Measurements from ENCODE around the gene C1orf21.
"Not testable (repeated sequence)": the region's sequence is repeated elsewhere in the genome, so short reads cannot be mapped to it uniquely, and the experiment has no call there.

The C1orf21 gene

DNA sequence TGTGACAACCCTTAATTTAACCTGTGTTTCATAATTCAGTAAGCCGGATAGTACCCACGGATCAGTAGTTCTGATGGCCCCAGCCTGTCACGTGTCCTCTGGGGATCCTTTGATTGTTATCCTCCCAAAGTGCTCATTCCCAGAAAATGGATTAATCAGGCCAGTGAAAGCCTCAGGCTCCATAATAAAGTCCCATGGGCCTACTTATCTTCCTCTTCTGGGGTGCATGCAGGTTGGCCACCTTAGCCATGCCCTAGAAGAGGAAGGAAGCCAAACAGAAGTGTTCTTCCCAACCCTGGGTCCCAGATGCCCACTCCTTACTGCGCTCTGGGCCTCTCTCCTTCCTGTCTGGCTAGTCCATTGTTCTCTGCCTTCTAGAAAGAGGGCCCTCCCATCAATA is 221.8 kb downstream of the C1orf21 start:
- DNase-seq (ENCODE audit: low spot score) = no peak

DNA sequence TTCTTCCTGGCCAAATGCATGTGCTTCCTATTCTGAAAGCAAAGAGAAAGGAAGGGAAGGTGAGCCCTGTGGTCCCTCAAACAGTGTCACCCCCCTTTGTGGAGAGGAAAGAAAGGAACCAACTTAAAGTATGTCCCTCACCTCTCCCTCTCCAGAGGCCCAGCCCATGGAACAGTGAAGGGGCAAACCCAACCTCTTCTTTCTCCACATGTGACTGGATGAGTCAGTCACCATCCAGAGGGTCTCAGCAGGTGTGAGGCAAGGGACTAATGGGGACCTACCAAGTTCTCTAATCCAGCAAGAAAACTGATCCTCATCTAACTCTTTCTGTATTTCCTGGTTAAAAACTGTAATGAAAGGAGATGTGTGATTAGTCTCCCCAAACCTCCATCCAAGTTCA is 222.2 kb downstream of the C1orf21 start:
- no peak for DNase-seq (ENCODE audit: low spot score)

DNA sequence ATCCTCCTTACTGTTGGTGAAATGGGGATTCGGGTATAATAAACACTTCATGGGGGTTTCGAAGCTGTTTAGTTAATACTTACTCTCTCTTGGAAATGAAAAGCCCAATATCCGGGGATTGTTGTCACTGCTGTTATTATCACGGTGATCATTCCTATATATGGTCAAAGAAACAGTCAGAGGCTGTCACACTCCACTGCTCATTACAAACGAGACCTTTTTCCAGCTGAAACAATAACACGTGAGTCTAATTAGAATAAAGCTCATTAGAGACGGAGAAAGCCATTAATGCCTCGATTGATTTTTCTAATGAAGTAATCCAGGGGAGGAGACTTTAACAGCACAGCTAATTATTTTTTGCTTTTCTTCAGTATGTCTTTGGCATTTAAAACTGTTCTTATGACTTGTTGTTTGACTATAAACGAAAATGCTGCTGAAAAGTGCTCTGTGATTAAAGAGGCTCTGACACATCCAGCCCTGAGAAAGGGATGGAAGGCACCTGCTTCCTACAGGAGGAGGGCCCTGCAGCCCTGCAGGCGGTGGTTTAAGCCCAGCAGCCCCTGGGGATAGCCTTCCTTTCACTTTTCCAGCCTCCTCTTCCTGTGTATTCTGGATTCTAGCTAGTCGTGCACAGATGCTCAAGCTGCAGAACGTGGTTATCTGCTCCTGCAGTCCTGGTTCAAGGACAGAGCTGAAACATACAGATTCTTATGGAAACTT is 224.2 kb downstream of the C1orf21 start:
- DNase-seq (ENCODE audit: low spot score) = no peak

DNA sequence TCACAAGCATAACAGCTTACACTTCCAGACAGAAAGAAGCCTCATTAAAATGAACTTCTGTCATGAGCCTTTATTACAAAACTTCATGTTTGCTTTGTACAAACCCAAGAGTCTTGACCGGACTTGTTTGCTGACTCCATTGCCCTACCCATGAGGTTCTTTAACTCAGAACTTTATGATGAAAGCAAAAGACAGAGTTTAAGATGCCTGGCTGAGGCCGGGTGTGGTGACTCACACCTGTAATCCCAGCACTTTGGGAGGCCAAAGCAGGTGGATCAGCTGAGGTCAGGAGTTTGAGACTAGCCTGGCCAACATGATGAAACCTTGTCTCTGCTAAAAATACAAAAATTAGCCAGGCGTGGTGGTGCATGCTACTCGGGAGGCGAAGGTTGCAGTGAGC is 225.4 kb downstream of the C1orf21 start:
- DNase-seq (ENCODE audit: low spot score) = not testable (repeated sequence)

DNA sequence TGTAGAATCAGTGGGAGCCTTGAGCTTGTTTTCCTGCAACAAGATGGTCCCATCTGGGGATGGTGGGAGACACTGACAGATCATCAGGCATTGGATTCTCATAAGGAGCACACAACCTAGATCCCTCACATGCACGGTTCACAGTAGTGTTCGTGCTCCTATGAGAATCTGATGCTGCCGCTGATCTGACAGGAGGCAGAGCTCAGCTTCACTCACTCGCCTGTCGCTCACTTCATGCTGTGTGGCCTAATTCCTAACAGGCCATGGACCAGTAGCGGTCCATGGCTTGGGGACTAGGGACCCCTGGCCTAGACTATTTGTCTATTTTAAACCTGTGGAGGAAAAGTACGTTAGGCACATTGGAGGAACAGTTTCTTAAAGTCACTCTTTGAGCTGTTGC is 227.8 kb downstream of the C1orf21 start:
- DNase-seq (ENCODE audit: low spot score) = no peak

DNA sequence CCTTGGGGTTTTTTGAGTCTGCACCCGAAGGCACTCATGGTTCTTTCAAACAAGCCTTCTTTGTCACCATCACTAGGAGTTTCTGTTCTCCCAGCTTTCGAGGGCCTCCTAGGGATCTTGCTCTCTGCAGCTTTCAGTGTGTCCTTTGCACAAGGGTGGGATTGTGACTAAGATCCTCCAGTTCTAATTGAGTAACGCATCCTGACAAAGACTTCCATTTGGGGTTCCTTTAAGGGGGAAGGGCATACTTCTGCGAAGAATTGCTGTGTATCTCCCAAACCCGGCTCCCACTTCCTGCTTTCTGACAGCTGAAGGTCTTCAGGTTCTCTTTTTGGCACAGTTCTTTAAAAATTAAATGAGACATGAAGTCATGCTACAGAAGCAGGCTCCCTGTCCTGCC is 228.5 kb downstream of the C1orf21 start:
- DNase-seq (ENCODE audit: low spot score) = no peak

DNA sequence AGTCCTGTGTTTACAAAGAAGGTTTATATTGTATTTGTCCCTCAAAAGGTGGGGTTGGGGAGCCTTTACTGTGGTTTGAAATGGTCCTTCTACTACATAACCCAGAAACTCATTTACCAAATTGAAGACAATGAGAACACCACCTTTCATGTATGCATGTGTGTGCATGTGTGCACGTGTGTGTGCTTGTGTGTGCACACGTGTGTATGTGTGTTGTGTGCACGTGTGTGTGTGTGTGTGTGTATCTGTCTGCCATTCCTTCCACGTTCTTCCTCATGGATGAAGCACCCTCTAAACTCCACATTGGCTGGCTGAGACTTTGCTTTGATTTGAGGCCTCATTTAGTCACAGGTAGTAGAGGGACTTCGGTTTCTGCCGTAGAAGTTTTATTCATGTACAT is 229.7 kb downstream of the C1orf21 start:
- DNase-seq (ENCODE audit: low spot score) = no peak

DNA sequence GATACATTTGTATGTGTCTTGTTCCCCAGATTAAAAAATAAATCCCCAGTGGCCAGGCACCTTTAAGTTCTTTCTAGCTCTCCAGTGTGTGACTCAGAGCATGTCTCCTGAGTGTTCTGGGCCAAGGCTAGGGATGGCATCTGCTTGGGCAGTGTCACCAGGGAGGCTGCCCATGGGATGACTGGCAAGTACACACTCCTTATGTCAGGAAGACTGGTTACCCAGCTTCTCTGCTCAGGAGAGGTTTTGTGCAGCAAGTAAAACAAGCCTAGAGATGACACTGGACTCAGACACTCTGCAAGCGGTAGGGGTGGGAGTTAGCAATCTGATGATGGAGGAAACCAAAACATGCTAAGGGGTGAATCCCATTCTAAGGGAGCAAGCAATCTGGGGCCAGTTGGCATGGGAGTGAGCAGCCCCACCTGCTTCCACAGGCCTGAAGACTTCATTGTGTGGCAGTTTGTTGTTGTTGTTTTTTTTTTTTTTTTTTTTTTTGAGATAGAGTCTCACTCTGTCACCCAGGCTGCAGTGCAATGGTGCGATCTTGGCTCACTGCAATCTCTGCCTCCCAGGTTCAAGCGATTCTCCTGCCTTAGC is 230.7 kb downstream of the C1orf21 start:
- DNase-seq (ENCODE audit: low spot score) = no peak

DNA sequence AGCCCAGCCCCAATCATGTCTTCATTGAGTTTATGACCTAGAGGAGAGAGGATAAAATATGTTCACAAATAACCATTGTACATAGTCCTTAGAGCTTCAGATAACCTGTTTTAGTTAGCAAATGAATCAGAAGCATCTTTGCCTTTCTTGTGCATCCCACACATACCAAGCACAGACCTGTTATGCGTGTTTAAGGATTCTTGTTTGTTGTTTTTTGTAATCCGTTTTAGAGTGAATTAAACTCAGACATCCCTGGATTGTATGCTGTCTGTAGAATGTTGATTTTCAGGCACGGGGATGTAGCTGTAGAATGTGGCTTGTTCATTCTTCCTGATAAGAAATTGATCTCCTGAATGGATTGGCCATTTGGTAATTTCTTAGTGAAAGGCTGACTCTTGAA is 232.0 kb downstream of the C1orf21 start:
- no peak for DNase-seq (ENCODE audit: low spot score)

DNA sequence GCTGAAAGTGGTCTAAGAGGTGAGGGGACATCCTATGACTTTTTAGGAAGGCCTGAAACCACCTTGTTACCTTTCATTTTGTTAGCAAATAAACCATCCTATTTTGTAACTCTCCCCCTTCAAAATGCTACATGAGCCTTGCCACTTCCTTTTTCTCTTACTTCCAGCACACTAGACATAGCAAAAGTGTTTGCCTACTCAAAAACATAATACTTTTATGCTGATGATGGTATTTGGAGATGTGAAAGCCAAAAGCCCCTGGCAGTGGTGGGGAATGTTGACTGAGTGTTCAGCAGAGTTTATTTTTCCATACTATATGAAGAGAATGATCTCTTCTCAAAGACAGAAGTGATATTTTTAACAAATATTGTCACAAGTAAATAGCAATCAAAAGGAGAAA is 233.6 kb downstream of the C1orf21 start:
- DNase-seq (ENCODE audit: low spot score) = no peak

DNA sequence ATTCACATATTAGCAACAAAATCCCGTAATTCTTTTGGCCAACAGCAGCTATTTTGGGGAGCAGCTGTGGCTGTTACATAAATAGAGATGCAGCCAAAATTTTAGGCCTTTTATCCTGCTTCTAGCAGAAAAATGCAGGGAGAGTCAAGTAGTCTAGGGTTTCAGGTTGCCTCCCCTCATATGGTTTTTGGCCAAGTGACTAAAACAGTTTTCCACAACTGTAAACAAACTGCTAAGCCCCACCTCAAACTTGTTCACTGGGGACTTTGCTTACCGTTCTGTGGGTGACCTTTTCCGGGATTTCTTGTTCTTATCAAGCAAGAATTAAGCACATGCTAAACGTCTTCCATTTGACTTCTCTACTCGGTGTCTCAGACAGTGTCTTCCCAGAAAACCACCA is 234.4 kb downstream of the C1orf21 start:
- DNase-seq (ENCODE audit: low spot score) = no peak

DNA sequence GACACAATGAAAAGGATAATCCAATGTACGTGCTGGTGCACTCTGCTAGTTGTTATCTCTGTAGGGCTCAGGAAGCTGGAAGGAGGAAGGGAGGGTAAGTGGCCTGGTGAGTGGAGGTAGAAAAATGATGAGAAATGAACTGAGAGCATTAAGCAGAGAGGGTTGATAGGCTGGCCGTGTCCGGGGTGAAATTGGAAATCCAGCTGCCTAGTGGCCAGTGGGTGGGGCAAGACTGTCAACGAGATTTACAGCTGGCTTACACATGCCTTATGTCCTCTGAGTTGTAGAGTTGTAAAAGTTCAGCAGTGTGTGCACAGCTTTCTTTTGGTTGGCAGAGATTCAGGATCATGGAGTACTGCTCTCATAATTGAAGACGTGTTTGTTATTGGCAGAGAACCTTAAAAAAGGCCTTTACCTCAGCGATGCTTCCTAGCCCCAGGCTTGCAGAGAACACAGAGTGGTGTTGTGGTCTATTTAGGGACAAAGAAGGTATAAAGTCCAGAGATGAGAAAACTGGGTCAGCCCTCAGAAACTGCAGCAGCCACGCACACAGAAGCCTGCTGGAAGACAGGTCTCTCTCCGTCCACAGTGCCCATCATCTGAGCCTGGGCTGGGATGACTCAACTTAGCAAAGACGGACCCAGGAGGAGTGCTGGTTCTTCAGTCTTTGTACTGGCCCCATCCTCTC is 235.5 kb downstream of the C1orf21 start:
- no peak for DNase-seq (ENCODE audit: low spot score)

DNA sequence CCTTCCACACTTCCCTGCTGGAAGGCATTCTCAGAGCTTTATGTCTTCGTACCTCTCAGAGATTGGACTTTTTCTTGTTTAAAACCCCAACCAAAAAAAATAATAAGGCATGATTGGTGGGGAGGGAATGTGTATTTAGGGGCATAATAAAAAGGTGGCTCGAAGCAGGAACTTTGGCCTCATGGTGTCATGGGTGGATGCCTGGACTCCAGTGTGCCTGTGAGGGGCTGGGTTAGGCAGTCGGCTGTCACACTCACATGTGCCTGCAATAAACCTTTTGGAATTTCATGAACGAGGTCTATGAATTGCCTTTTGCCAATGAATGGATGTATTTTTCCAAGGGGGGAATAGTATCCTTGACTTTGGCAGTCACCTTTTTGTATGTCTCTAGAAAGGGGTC is 236.6 kb downstream of the C1orf21 start:
- no peak for DNase-seq (ENCODE audit: low spot score)

DNA sequence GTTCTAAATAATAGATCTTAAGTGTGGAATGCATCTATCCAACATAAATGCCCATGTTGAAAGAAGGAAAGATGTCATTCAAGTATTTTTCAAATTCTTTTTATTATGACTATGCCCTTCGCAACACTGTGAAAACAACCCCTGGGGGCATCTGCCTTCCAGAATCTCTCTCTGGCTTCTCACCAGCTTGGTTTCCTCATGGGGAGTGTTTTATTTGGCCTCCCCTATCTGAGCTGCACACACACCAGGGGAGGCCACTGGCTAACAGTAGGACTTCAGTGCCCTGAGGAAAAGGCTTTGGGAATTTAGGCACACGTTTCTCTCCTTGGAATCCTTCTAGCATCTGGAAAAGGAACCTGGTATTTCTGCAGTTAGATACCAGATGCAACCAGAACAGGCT is 237.2 kb downstream of the C1orf21 start:
- DNase-seq (ENCODE audit: low spot score) = no peak

DNA sequence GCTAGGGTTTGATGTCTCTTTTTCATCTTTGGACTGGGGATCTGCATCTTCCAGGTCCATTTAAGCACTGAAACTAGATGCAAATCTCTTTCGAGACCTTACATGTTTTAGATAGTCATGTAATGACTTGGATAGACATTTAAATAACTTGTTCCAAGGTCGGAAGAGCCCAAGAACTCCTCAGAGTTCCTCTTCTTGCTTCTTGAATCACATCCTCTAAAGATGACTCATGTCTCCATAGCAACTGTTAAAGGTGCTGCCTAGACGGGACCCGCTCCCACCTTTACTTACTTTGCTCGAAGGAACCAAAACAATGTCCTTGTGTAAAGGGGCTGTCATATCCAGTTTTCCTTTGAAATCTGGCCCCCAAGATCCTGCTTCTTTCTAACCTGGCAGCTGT is 237.8 kb downstream of the C1orf21 start:
- DNase-seq (ENCODE audit: low spot score) = no peak

DNA sequence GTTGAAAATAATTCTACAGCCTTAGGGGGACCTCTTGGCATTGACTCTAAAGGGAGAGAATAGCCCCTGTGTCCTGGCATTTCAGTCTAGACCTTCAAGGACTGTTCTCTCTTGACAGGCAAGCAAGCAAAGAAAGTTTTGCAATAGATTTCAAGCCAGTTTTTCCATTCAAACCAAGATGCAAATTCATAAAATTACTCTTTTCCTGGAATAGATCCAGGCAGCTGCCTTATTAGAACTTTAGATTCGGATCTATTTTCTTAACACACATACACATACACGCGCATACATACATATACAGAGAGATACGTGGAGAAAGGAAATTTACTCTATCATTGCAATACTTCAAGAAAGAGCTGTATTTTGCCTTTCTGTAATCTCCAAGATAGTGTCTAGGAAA is 238.4 kb downstream of the C1orf21 start:
- no peak for DNase-seq (ENCODE audit: low spot score)

DNA sequence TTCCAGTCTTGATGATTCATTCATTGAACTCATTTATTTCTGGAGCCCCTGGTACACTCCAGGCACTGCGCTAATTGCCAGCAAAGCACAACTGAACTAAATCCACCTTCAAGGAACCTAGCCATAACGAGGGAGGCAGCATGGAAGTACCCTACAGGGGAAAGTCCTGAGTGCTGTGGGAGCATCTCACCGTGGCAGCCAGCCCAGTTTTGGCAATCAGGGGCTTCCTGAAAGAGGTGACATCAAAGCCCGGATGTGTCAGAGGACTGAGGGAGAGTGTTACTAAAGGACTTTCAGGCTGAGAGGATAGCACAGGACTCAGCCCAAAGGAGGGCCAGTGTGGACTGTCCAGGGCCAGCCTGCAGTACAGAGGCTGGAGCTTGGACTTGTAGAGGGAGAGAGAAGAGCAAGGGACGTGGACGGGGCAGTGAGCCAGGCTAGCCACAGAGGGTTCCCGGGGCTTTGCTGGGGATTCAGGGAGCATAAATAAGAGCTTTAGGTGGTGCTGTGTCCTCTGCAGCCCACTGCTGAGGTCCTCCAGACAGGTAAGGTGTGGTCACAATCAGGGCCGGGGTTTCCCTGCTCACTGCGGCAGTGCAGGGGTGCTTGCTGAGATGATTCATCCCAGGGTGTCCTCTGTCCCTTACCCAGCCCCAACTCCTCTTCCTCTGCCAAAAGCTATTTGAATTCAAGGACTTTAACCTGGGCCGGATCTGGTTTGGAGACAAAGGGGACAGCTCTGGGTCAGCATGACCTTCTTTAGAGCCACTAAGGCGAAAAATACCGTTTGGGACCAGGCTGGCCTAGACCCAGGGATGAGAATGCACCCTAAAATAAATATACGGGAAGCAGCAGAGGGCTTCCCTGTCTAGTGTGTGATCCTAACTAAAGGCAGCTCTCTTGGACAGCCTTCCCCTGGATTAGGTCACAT is 239.5 kb downstream of the C1orf21 start:
- DNase-seq (ENCODE audit: low spot score) = no peak

DNA sequence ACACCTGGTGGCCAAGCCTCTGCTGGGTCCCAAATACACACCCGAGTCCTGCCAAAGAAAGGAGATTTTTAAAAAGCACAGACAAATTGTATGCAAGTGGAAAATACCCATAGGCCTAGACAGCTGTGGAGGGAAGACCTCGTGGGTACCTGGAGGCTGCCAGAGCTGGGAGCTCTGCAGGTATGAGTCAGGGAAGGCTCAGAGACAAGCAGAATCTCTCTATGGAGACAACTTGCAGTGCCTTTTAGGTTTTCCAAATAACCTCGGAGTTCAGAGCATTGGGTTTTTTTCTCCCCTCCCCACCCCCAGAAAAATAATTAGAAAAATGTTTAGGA is 240.1 kb downstream of the C1orf21 start:
- DNase-seq (ENCODE audit: low spot score) = no peak

DNA sequence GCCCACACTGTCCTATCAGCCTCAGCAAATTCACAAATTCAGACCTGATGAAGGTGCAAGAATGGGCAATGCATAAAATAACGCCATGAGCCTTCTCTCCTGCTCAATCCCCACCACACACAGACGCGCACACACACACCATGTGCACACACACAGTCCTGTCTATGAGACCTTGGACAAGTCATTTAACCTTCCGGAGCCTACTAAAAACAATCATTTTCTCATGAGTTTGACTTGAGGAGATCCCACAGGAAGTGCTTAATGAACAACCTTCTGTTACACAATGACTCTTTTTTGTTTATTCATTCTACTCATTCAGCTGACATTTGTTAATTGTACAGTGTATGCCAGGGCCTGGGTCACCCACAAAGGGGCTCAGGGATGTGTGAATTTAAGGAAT is 242.4 kb downstream of the C1orf21 start:
- DNase-seq (ENCODE audit: low spot score) = no peak

DNA sequence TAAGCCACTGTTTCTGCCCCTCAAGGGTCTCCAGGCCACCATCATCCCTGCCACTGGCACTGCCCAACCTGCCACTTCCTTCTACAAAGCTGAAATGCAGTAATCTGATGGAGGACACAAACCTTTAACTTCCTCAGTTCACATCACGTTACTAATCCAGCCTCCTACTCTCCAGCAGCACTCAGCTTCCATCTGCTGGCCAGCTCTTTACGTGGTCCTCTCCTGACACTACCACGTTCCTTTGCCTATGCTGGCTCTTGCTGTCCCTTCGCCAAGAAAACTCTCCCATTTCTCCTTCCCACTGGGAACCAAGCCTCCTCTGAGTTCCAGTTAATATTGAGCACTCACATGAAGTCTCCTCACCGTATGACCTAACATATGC is 243.8 kb downstream of the C1orf21 start:
- no peak for DNase-seq (ENCODE audit: low spot score)

DNA sequence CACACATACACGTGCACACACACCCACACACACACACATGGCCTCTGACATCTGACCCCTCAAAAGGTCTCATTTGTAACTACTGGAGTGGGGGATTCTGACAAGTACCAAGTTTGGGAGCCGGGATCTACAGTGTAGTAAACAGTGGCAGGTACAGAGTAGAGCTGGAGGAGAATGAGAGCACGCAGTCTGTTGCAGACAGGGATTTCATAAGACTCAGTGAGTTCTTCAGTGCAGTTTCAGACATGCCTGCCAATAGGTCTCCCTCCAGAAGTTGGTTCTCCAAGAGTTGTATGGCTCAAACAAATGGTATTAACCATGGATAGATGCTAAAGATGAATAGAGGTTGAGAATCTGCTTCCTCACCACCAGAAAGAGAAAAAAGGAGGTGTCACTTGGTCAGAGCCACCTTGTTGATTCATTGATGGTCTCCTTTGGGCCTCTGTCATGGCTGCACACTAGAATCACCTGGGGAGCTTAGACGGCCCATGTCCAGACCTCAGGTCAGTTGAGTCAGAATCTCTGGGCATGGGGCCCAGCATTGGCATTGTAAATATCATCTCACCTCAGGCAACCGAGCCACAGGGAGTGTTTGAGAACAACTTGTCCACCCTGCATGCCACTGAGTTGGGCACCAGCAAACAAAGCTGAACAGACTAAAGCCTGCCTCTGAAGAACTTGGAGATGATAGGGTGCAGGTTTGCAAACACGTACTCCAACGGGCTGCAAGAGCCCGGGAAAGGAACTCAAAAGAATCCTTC is 245.8 kb downstream of the C1orf21 start:
- DNase-seq (ENCODE audit: low spot score) = no peak

DNA sequence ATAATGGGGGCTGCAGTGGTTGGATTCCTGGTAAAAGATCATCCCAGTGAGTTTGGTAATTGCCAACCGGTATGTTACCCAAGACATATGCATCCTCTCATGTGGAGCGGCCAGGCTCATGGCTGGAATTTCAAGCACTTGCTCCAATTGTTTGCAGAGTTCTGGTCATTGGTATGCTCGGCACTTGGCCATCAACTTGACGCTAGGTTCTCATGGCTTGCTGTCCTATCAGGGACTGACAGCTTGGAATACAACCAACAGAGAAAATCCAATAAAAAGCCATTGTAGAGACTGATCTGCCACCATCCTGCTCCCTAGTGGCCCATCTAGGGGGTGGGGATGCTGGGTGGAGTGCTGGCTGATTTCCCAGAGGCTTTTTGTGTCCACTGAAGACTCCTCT is 247.0 kb downstream of the C1orf21 start:
- DNase-seq (ENCODE audit: low spot score) = no peak

Data from germinal center (tissue), 1 donor.